HCT116 (cell line): ENCODE measurements around the gene WDR70. TPM values are rescaled to one million over a fixed set of nuclear protein-coding genes. Genes with fewer than 3 reads are reported as not detected.

Experiments
- ATAC-seq: fragments of 200-7000 bp; cut with Tn5 transposase; 2 replicates; pipeline ENCODE4 v1.9.1; 2020; ENCODE audit warnings: mild to moderate bottlenecking, moderate library complexity
- BruUV-seq: library from RNA; stranded (reverse); fragments of 400-500 nt; replicated peaks from 2 replicates; lab custom pipeline; 2021; lab: Mats Ljungman, UMichigan
- CTCF ChIA-PET: fragments of 300-600 bp; sonication (Branson Sonifier 250); formaldehyde crosslinking; loops from one replicate; lab custom pipeline; 2021; ENCODE audit warnings: antibody characterized with exemption; lab: Charles Lee
- POLR2A ChIA-PET: fragments of 300-600, 350-600 bp; sonication (Branson Sonifier 250); formaldehyde crosslinking; loops from one replicate; lab custom pipeline; 2021; ENCODE audit warnings: antibody characterized with exemption; lab: Charles Lee
- RAD21 ChIA-PET, 2 experiments: fragments of 300-600 bp; sonication (Branson Sonifier 250); formaldehyde crosslinking; loops; one replicate each; lab custom pipeline; 2023; ENCODE audit warnings: low total read pairs in 2 of 2; ENCODE audit not compliant: uncharacterized antibody in 2 of 2, unreplicated experiment in 2 of 2, low non-redundant PET in 1 of 2; lab: Charles Lee
- DNase-seq: peaks from one replicate; pipeline ENCODE4 v3.0.0-alpha.2; 2010; ENCODE audit warnings: low read depth, low spot score
- H2AFZ ChIP-seq: fragments of 200-600 bp; shearing (Covaris generic), sonication (generic); 2 replicates; pipeline ENCODE4 v1.6.1; 2017; ENCODE audit warnings: low read depth, mixed run types, mixed read lengths, antibody characterized with exemption, low read length; ENCODE audit not compliant: poor library complexity, severe bottlenecking
- H3K27ac ChIP-seq: 2 replicates; pipeline ENCODE4 v1.5.1; 2012; ENCODE audit warnings: low read depth, low read length
- H3K27me3 ChIP-seq: fragments of 200-600 bp; sonication (generic); 2 replicates; pipeline ENCODE4 v1.6.1; 2016; ENCODE audit warnings: mixed run types, low read length, mixed read lengths; ENCODE audit not compliant: insufficient read depth
- H3K36me3 ChIP-seq, 2 experiments: fragments of 200-500 bp in 1 of 2; fragments of 200-600 bp in 1 of 2; sonication (Bioruptor generic) in 1 of 2; sonication (generic) in 1 of 2; 2 replicates each; pipeline versions ENCODE4 v1.5.1 to v1.6.1; 2014 to 2016; ENCODE audit warnings: low read length in 2 of 2, inconsistent platforms in 1 of 2, mixed read lengths in 1 of 2, mixed run types in 1 of 2; ENCODE audit not compliant: insufficient read depth in 2 of 2, control insufficient read depth in 1 of 2
- H3K4me1 ChIP-seq, 2 experiments: fragments of 200-600 bp in 1 of 2; sonication (generic) in 1 of 2; 2 replicates each; pipeline versions ENCODE4 v1.5.1 to v1.6.1; 2012 to 2017; ENCODE audit warnings: low read length in 2 of 2, inconsistent platforms in 1 of 2, mild to moderate bottlenecking in 1 of 2, mixed read lengths in 1 of 2, mixed run types in 1 of 2, moderate library complexity in 1 of 2; ENCODE audit not compliant: insufficient read depth in 2 of 2, control insufficient read depth in 1 of 2
- H3K4me2 ChIP-seq: fragments of 200-600 bp; sonication (generic); 2 replicates; pipeline ENCODE4 v1.6.1; 2017; ENCODE audit warnings: mixed run types, low read length, mixed read lengths
- H3K4me3 ChIP-seq, 2 experiments: fragments of 200-600 bp in 1 of 2; sonication (generic) in 1 of 2; replicated peaks in 1 of 2; 2 replicates each; pipeline ENCODE4 v1.5.1; 2011 to 2016; ENCODE audit warnings: low read length in 2 of 2, control low read depth in 1 of 2, low read depth in 1 of 2, mild to moderate bottlenecking in 1 of 2, mixed read lengths in 1 of 2, mixed run types in 1 of 2
- H3K79me2 ChIP-seq: fragments of 200-600 bp; sonication (generic); 2 replicates; pipeline ENCODE4 v1.6.1; 2017; ENCODE audit warnings: mild to moderate bottlenecking, mixed run types, low read length, moderate library complexity, mixed read lengths; ENCODE audit not compliant: insufficient read depth
- H3K9ac ChIP-seq: fragments of 200-600 bp; sonication (generic); 2 replicates; pipeline ENCODE4 v1.6.1; 2016; ENCODE audit warnings: low read length, mixed read lengths
- H3K9me2 ChIP-seq: fragments of 200-600 bp; sonication (generic), shearing (Covaris generic); 2 replicates; pipeline ENCODE4 v1.6.1; 2017; ENCODE audit warnings: mixed run types, mild to moderate bottlenecking, moderate library complexity; ENCODE audit not compliant: insufficient read depth
- H3K9me3 ChIP-seq, 2 experiments: fragments of 200-500 bp in 1 of 2; fragments of 200-600 bp in 1 of 2; sonication (Bioruptor generic) in 1 of 2; sonication (generic) in 1 of 2; 2 replicates each; pipeline ENCODE4 v1.6.1; 2014 to 2017; ENCODE audit warnings: low read length in 2 of 2, mixed read lengths in 2 of 2, inconsistent platforms in 1 of 2, low read depth in 1 of 2, mild to moderate bottlenecking in 1 of 2, mixed run types in 1 of 2, moderate library complexity in 1 of 2; ENCODE audit not compliant: control insufficient read depth in 1 of 2, insufficient read depth in 1 of 2
- H4K20me1 ChIP-seq: fragments of 200-600 bp; sonication (generic), shearing (Covaris generic); 2 replicates; pipeline ENCODE4 v1.6.1; 2017; ENCODE audit warnings: mixed run types, mild to moderate bottlenecking, moderate library complexity; ENCODE audit not compliant: insufficient read depth
- ELF1 ChIP-seq: IDR thresholded peaks from 2 replicates; pipeline ENCODE4 v1.6.1; 2012; ENCODE audit warnings: low read depth, borderline replicate concordance
- EZH2 ChIP-seq: fragments of 200-600 bp; sonication (generic); IDR thresholded peaks from 2 replicates; pipeline ENCODE4 v1.6.1; 2017; ENCODE audit warnings: antibody characterized with exemption, mixed run types
- EZH2phosphoT487 ChIP-seq: fragments of 200-600 bp; IDR thresholded peaks from 2 replicates; pipeline ENCODE4 v1.6.1; 2018; ENCODE audit warnings: antibody characterized with exemption, borderline replicate concordance
- JUND ChIP-seq: IDR thresholded peaks from 2 replicates; pipeline ENCODE4 v1.6.1; 2012
- RAD21 ChIP-seq: IDR thresholded peaks from 2 replicates; pipeline ENCODE4 v1.6.1; 2012; ENCODE audit warnings: low read depth, mild to moderate bottlenecking
- SP1 ChIP-seq: IDR thresholded peaks from 2 replicates; pipeline ENCODE4 v1.6.1; 2012; ENCODE audit warnings: low read depth
- TCF7L2 ChIP-seq: IDR thresholded peaks from 2 replicates; pipeline ENCODE4 v1.7.0; 2011; ENCODE audit warnings: borderline replicate concordance, inconsistent platforms; ENCODE audit not compliant: insufficient read depth, insufficient read length; ENCODE audit errors: extremely low read depth
- ZFX ChIP-seq: fragments of 450-650 bp; IDR thresholded peaks from 2 replicates; pipeline ENCODE4 v1.6.1; 2017
- ZNF274 ChIP-seq: fragments of 200-500 bp; sonication (Bioruptor generic); IDR thresholded peaks from 2 replicates; pipeline ENCODE4 v1.6.1; 2014; ENCODE audit warnings: mild to moderate bottlenecking, low read depth, low read length, inconsistent platforms
- intact Hi-C: fragments of 100-400 bp; cut with micrococcal nuclease; formaldehyde crosslinking; loops from 2 replicates; pipeline ENCODE4 v1.10.0; 2022
- total RNA-seq: library from RNA; stranded (reverse); gene quantifications from one replicate; pipeline ENCODE4 v1.2.1, GENCODE V29; 2021; ENCODE audit not compliant: unreplicated experiment
- TF ChIP-seq, protein P1 (sequence below): IDR thresholded peaks from 2 replicates; pipeline ENCODE4 v1.6.1; 2012; ENCODE audit warnings: low read depth
- TF ChIP-seq, protein P2 (sequence below): IDR thresholded peaks from 2 replicates; pipeline ENCODE4 v1.6.1; 2012
- TF ChIP-seq, protein P3 (sequence below), 3 experiments: fragments of 200-600 bp in 1 of 3; sonication (generic) in 1 of 3; IDR thresholded peaks in 2 of 3; conservative IDR thresholded peaks in 1 of 3; 2 replicates each; pipeline ENCODE4 v1.5.1; 2012 to 2017; ENCODE audit warnings: low read depth in 2 of 3, low read length in 2 of 3, antibody characterized with exemption in 1 of 3, borderline replicate concordance in 1 of 3, control low read depth in 1 of 3, mild to moderate bottlenecking in 1 of 3, mixed read lengths in 1 of 3, mixed run types in 1 of 3, moderate library complexity in 1 of 3; ENCODE audit not compliant: insufficient read depth in 1 of 3
- TF ChIP-seq, protein P4 (sequence below): IDR thresholded peaks from 2 replicates; pipeline ENCODE4 v1.6.1; 2012

WDR70 gene
- total RNA-seq, 1 experiment from 2014 or later = 31.1 TPM

GRCh38 chr5:37637165-37637845, 258.2 kb downstream of the WDR70 start:
- Histone ChIP-seq H3K9ac (no peak overlapping the region), H3K4me3 (no peak overlapping the region), H3K79me2 (no peaks in the 10 kb centered on the region), H3K9me3 (no peaks in the 10 kb centered on the region), H3K4me1 (peaks cover 4% of the 10 kb centered on the region in 2 experiments; a peak in 2 of 4 replicates), H3K27me3 (no peaks in the 10 kb centered on the region), H3K36me3 (no peaks in the 10 kb centered on the region), H2AFZ (no peak overlapping the region), H3K4me2 (no peak overlapping the region), H3K9me2 (no peaks in the 10 kb centered on the region), H4K20me1 (no peaks in the 10 kb centered on the region), H3K27ac (no peak overlapping the region)
- CTCF ChIA-PET = no interaction called here
- POLR2A ChIA-PET = no interaction called here
- no TSS peak for BruUV-seq
- DNase-seq (no peak), ATAC-seq (no peak)
- RAD21 ChIA-PET = no interaction called here
- intact Hi-C loops = no loop called here
- TF ChIP-seq EZH2 = no peak
- TF ChIP-seq, protein P1, sequence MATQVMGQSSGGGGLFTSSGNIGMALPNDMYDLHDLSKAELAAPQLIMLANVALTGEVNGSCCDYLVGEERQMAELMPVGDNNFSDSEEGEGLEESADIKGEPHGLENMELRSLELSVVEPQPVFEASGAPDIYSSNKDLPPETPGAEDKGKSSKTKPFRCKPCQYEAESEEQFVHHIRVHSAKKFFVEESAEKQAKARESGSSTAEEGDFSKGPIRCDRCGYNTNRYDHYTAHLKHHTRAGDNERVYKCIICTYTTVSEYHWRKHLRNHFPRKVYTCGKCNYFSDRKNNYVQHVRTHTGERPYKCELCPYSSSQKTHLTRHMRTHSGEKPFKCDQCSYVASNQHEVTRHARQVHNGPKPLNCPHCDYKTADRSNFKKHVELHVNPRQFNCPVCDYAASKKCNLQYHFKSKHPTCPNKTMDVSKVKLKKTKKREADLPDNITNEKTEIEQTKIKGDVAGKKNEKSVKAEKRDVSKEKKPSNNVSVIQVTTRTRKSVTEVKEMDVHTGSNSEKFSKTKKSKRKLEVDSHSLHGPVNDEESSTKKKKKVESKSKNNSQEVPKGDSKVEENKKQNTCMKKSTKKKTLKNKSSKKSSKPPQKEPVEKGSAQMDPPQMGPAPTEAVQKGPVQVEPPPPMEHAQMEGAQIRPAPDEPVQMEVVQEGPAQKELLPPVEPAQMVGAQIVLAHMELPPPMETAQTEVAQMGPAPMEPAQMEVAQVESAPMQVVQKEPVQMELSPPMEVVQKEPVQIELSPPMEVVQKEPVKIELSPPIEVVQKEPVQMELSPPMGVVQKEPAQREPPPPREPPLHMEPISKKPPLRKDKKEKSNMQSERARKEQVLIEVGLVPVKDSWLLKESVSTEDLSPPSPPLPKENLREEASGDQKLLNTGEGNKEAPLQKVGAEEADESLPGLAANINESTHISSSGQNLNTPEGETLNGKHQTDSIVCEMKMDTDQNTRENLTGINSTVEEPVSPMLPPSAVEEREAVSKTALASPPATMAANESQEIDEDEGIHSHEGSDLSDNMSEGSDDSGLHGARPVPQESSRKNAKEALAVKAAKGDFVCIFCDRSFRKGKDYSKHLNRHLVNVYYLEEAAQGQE = no peak
- no peak for TF ChIP-seq ZFX
- TF ChIP-seq RAD21 = no peak
- TF ChIP-seq, protein P2, sequence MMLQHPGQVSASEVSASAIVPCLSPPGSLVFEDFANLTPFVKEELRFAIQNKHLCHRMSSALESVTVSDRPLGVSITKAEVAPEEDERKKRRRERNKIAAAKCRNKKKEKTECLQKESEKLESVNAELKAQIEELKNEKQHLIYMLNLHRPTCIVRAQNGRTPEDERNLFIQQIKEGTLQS = no peak
- TF ChIP-seq, protein P3, sequence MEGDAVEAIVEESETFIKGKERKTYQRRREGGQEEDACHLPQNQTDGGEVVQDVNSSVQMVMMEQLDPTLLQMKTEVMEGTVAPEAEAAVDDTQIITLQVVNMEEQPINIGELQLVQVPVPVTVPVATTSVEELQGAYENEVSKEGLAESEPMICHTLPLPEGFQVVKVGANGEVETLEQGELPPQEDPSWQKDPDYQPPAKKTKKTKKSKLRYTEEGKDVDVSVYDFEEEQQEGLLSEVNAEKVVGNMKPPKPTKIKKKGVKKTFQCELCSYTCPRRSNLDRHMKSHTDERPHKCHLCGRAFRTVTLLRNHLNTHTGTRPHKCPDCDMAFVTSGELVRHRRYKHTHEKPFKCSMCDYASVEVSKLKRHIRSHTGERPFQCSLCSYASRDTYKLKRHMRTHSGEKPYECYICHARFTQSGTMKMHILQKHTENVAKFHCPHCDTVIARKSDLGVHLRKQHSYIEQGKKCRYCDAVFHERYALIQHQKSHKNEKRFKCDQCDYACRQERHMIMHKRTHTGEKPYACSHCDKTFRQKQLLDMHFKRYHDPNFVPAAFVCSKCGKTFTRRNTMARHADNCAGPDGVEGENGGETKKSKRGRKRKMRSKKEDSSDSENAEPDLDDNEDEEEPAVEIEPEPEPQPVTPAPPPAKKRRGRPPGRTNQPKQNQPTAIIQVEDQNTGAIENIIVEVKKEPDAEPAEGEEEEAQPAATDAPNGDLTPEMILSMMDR (IDR thresholded peaks at IDR 0.05 in 2 of 3, conservative IDR thresholded peaks at IDR 0.05 in 1 of 3; ENCODE audit: borderline replicate concordance in 1 of 3, insufficient read depth in 1 of 3, low read depth in 2 of 3, low read length in 2 of 3) = no peak
- no peak for TF ChIP-seq ZNF274
- no peak for TF ChIP-seq TCF7L2
- no peak for TF ChIP-seq ELF1
- no peak for TF ChIP-seq EZH2phosphoT487
- TF ChIP-seq, protein P4, sequence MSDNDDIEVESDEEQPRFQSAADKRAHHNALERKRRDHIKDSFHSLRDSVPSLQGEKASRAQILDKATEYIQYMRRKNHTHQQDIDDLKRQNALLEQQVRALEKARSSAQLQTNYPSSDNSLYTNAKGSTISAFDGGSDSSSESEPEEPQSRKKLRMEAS = no peak
- TF ChIP-seq JUND = no peak
- no peak for TF ChIP-seq SP1
